Middle frontal gyrus (tissue), 1 donor: ENCODE data around the gene BBIP1.
A peak's percentile ranks its signal among the peaks of the same experiment; 100 is the strongest.
"Not testable (repeated sequence)": the region's sequence is repeated elsewhere in the genome, so short reads cannot be mapped to it uniquely, and the experiment has no call there.

Experiments used
- DNase-seq: peaks from one replicate; pipeline ENCODE4 v3.0.0-alpha.2; 2015; ENCODE audit warnings: low spot score; ENCODE audit errors: extremely low spot score

Gene BBIP1

GRCh38 chr10:110923856-110924493 is 5.0 kb upstream of the BBIP1 start:
- no peak for DNase-seq

- no peak for DNase-seq
Observed at GRCh38 chr10:110919971-110920881, 1.2 kb upstream of the BBIP1 start.

- DNase-seq = peak; percentile 39
Observed at GRCh38 chr10:110919349-110919931, 460 bp upstream of the BBIP1 start, which contains the start of gene SHOC2. Gene SHOC2 (plus strand): TSS chr10:110919604. CDS start chr10:110964359, 44,755 bp downstream.

DNA sequence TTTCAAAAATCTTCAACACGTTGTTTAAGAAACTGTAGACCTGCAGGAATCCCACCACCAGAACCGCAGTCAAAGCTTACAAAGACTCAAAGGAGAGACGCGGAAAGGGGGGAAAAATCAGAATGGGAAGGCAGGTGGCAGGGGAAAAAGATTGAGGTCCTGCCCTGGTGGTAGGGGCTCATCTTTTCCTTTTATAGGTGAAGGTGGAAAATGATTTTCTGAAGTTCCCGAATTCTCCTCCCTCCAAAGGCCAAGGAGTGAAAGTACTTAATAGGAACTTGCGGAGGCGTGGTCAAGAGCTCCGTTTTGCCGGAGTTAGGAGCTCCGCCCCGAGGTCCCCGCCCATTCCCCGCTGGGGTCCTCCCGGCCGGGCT is 724 bp downstream of the BBIP1 start:
- no peak for DNase-seq

- no peak for DNase-seq
Observed at GRCh38 chr10:110916554-110917346, 2.2 kb downstream of the BBIP1 start.

DNA sequence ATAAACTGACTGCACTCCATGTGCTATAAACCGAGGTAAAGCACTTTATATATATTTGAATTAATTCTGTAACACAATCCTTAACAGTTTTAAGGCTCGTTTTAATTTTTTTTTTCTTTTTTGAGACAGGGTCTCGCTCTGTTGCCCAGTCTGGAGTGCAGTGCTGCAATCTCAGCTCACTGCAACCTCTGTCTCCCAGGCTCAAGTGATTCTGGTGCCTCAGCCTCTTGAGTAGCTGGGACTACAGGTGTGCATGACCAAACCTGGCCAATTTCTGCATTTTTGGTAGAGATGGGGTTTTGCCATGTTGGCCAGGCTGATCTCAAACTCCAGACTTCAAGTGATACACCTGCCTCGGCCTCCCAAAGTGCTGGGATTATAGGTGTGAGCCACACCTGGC is 3.4 kb downstream of the BBIP1 start:
- DNase-seq = not testable (repeated sequence)

DNA sequence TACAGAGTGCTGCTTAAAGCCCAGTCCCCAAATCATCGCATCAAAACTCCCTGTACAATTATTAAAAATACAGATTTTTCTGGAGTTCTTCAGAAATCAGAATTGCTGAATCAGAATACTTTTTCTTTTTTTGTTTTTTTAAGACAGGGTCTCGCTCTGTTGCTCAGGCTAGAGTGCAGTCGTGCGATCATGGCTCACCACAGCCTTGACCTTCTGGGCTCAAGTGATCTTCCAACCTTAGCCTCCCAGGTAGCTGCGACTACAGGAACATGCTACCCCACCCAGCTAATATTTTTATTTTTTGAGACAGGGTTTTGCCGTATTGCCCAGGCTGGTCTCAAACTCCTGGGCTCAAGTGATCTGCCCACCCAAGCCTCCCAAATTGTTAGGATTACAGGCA is 3.9 kb downstream of the BBIP1 start:
- no peak for DNase-seq

DNA sequence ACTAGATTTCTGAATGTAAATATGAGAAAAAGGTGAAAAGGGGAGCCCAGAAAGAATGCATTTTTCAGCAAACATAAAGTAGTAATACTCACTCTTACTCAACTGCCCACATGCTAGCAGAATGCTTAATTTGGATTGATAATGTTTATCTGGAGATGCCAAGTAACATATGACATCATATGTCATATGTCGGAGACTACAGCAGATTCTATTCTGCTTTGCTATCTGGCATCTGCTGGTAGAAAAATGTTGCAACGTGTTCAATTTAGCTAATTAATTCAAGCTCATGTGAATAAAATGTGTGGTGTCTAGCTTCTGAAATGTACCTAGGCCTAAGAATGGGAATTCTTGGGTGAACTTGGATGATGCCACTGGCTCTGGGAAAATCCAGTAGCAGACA is 4.5 kb downstream of the BBIP1 start:
- DNase-seq = no peak

DNA sequence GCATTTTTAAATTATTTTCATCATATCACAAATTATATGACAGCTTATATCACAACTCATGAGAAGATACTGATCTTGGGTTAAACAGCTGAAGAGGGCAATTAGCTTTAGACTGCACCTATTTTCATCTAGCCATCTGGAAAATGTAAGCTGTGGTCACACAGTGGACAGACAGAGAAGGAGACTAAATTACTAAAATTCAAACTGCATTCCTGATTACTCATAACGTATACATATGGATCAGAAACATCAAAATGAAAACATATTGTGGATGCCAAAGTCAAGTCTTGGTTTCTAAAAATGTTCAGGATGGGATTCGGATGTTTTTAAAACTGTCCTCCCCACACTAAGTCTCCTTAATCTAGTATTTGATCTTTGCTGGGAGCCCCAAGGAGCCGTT is 6.6 kb downstream of the BBIP1 start:
- DNase-seq = no peak

DNA sequence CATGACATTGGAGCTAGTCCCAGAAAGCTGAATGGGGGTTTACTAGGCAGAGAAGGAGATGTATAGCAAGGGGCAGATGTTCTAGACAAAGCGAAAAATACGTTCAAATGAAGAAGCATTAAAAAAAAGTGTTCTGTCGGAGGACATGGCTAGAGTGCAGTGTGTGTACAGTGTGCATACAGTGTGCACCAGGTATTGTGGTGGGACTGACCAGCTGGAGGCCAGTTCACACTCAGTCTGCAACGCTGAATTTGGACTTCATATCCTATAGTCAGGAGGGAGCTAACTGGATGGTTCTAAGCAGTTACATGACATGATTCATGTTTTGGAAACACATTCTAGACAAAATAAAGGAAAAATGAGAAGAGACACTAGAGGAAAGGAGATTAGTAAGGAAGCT is 8.8 kb downstream of the BBIP1 start:
- no peak for DNase-seq

DNA sequence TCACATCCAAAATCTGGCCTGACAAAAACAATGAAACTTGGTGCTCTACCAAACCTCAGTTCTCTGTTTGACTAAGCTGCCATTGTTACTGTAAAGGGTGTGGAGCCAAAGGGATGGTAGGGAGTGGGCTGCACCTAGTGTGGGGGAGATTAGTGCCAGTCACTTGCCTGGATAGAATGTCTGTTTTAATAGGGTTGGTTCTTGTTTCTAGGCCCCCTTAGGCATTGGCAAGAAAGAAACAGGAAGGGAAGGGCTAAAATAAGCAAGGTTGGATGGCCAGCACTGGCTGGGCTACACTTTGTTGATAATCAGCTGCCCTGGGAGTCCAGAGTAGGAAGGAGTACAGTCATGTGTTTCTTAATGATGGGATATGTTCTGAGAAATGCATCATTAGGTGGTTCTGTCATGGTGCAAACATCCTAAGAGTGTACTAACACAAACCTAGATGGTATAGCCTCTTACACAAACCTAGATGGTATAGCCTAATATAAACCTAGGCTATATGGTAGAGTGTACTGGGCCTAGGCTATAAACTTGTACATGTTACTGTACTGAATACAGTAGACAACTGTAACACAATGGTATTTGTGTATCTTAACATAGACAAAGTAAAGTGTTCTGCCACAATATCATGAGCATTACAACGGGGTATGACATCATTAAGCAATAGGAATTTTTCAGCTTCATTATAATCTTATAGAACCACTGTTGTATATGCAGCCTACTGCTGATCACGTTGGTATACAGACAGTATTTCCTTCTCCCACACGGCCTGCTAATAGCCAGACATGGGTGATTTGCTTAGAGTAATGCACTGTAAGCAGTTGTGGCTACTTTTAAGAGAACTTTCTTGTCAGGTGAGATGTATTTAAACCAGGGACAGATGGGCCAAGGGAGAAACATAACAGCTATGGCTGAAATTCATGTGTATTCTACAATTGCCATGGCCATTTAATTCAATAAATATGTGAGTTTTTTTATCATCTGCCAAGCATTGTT is 15.4 kb downstream of the BBIP1 start:
- DNase-seq = no peak

DNA sequence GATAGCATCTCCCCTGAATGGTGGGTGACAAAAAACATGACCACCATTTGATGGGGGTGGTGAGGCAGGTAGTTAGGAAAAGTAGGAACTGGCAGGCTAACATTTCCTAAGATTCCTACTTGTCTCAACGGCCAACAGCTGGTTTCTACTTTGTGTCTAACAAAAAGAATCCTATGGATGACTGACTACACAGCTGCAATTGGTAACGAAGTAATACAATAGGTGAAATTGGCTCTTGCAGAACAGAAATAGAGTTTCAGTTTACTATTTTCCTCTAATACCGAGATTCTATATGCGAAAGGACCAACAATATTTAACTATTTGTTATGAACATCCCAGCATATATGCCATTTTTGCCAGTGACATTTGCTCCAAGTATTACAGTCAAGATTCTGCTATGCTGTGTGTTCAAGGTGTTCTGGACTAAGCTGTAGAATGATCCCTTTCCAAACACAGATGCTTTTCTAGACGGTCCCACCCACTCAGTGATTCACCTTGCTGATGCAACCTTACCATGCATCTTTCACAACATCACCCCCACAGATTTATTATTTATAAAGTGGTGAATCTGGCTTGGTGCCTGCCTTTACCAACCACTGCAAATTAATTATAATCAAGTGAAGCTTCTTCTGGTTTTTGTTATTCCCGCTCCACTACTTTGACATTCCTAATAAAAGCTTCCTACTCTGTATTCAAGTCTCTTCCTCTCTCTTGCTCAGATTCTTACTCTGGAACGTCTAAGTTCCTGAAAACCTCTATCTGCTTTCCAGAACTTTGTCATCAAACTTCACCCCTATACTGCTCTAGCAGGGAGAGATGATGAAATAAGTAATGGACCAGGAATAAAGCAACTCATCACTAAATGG is 16.8 kb downstream of the BBIP1 start:
- DNase-seq = no peak

- no peak for DNase-seq
Observed at GRCh38 chr10:110900983-110901382, 18.0 kb downstream of the BBIP1 start.

DNA sequence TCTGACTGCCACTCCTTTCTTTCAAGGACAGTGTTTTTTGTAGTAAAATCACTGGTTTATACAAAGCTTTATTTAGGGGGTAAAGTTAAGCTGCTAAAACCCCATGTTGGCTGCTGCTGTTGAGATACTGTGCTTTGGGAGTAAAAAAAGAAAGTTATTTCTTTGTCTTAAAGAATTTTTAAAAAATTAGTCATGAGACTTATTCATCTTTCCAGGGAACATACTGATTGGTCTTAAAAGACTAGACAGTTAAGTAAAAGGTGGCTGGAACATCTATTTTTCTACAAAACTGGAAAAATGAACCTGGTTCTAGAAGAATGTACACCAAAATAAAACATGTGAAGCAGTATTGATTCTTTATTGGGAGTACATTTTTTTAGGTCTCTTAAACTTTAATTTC is 20.6 kb downstream of the BBIP1 start:
- no peak for DNase-seq

- no peak for DNase-seq
Observed at GRCh38 chr10:110897184-110897583, 21.8 kb downstream of the BBIP1 start.

- DNase-seq = no peak
Observed at GRCh38 chr10:110893559-110894179, 25.3 kb downstream of the BBIP1 start.

GRCh38 chr10:110892602-110893288 is 26.2 kb downstream of the BBIP1 start:
- DNase-seq = no peak

GRCh38 chr10:110887560-110887959 is 31.4 kb downstream of the BBIP1 start:
- no peak for DNase-seq
